Medulla oblongata (tissue), 1 donor: ENCODE data around the gene COLGALT1.

Source experiments
- DNase-seq: peaks from one replicate; pipeline ENCODE4 v3.0.0-alpha.2; 2015; ENCODE audit errors: extremely low spot score

COLGALT1 gene

DNA sequence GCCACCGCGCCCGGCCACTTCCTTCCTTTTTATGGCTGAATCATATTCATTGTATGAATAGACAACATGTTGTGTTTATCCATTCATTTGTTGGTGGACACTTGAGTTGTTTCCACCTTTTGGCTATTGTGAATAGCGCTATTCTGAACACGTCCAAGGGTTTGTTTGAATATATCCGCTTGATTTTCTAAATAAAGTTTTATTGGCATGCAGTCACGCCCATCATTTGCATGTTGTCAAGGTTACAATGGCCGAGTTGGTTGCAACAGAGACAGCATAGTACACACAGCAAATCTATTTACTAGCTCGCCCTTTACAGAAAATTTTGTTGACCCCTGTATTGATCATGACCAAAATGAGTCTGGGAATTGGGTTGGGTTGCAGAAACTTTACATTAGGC lies 43.5 kb downstream of the COLGALT1 start:
- DNase-seq: no peak

DNA sequence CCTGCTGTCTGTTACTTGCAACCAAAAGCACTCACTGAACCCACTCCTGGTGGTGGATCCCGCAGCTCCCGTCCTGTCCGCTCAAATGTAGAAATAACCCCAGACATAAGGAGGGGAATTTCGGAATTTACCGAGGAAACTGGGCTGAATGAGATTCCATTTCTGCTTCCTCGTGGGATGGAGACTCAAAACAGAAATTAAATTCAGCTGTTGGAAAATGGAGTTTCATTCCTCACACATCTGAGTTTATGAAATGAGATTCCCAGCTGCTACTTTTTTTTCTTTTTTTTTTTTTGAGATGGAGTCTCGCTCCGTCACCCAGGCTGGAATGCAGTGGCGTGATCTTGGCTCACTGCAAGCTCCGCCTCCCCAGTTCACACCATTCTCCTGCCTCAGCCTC lies 44.3 kb downstream of the COLGALT1 start:
- no peak for DNase-seq

- no peak for DNase-seq
Observed at GRCh38 chr19:17601683-17602082, 46.2 kb downstream of the COLGALT1 start.

- no peak for DNase-seq
Observed at GRCh38 chr19:17602217-17602616, 46.8 kb downstream of the COLGALT1 start.

GRCh38 chr19:17602872-17603510 lies 47.5 kb downstream of the COLGALT1 start:
- no peak for DNase-seq

GRCh38 chr19:17604372-17605025 lies 49.0 kb downstream of the COLGALT1 start:
- DNase-seq: no peak

DNA sequence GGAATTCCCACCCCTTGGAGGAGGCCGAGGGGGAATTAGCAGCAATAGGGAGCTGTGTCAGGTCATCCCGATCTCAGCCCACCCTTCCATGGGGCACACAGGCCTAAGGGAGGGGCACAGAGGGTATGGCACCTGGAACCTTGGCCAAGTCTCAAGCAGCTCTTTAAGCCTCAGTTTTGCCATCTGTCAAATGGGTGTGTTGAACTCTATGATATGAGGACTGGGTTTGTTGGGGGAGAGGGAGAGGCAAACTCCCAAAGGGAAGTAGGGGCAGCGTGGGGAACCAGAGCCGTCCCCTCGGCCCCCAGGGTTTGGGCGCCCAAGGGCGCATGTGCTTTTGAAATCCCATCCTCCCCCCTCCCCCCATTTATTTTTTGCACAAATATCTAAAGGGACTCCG lies 49.7 kb downstream of the COLGALT1 start:
- DNase-seq: no peak

DNA sequence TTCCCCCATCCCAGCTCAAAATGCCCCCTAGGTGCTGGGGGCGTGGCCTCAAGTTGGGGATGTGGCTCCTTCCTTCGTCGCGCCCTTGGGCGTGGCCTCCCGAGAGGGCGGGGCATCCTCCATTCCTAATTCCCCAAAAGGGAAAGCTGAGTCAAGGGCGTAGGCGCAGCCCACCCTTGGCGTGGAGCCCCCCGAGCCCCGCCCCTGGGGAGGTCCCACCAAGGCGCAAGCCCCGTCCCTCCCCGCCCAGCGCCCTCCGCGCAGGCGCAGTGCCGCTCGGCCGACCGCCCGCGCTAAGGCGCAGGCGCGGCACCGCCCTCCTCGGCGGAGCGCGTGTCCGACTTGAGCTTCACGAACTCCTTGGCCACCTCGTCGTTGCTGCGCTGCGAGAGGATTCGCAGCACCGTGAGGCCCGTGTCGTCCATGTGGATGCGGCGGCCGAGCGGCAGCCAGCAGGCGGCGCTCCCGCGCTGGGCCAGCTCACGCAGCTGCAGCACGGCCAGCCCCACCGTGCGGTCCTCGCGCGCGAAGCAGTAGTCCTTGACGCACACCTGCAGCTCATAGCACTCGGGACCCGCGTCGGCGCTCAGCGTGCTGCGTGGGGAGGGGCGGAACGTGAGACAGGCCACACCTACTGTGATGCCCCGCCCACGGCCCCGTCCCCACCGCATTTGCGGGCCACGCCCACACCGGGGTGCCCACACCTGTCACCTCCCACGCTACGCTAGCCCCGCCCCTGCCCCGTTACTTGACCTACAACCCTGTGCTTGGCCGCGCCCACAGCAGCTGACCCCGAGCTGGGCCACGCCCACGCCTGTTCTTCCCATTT lies 50.5 kb downstream of the COLGALT1 start:
- DNase-seq: peak; percentile 62

DNA sequence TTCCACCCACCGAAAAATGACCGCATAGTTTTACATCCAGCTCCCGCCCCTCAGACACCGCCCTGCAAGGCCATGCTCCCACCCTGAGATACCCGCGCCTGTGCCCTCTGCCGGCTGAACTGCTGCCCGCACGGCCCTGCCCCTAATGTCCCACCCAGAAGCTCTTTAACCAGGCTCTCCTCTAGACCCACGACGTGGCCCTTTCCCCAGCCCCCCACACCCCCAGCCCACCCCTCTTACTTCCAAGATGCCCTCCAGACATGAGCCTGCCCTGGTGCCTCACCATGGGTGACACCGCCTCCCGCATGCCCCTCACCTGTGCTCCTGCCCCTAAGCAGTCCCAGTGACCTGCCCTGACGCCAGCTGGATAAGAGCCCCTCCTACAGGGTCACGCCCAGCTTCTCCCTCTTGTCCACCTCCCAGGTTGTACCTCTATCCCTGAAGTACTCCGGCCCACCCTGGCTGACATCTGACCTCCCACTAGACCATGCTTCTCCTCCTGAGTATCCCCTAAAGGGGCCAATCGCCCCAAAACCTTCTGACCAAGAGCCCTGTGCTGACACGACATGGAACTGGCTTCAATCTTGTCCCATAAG lies 51.2 kb downstream of the COLGALT1 start:
- no peak for DNase-seq

- DNase-seq: no peak
Observed at GRCh38 chr19:17607936-17608335, 52.5 kb downstream of the COLGALT1 start.

GRCh38 chr19:17610384-17610783 lies 54.9 kb downstream of the COLGALT1 start:
- DNase-seq: peak; percentile 23

GRCh38 chr19:17611462-17612244 lies 56.2 kb downstream of the COLGALT1 start:
- no peak for DNase-seq

GRCh38 chr19:17614476-17614875 lies 59.0 kb downstream of the COLGALT1 start:
- DNase-seq: no peak

GRCh38 chr19:17615889-17616685 lies 60.6 kb downstream of the COLGALT1 start:
- no peak for DNase-seq

DNA sequence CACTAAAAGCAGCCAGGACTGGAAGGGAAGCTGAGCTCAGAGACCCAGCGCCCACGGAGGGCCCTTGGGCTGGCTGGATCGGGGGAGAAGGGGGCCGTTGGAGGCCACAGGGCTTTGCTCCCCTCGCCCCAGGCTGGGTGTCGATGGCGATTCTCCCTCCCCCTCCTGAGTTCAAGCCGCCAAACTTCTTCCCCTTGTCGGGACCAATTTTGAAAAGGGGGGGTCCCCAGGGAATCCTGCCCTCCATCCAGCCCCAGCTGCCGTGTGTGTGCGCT lies 61.2 kb downstream of the COLGALT1 start:
- DNase-seq: no peak

DNA sequence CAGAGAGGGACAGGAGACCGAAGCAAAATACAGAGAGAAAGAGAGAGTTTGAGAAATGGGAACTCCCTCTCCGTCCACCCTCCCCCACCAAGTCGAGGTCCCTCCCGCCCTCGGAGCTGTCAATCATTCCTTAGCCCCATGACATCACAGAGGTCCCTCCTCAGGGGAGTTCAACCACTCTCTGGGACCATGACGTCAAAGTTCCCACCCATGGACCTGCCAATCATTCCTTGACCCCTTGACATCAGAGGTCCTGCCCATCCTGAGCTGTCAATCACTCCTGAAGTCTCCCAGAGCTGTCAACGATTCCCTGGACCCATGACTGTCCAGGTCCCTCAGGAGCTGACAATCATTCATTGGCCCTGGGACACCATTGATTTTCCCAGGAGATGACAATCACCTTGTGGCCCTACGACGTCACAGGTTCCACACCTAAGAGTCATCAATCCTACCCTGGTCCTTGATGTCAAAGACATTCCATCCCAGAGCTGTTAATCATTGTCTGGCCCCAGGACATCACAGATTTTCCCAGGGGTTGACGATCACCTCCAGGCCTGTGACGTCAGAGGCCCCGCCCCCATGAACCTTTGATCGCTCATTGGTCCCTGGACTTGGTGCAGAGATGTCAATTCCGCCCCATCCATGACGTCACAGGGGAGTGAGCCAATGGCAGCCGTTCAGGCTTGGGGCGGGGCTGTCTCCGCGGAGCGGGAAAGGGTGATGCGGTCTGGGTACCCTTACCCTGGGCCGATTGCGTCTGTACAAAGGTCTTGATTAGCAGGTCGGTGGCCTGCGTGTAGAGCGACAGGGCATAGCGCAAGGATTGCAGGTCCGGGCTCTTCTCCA lies 61.7 kb downstream of the COLGALT1 start:
- no peak for DNase-seq

- DNase-seq: no peak
Observed at GRCh38 chr19:17617807-17618192, 62.4 kb downstream of the COLGALT1 start.

DNA sequence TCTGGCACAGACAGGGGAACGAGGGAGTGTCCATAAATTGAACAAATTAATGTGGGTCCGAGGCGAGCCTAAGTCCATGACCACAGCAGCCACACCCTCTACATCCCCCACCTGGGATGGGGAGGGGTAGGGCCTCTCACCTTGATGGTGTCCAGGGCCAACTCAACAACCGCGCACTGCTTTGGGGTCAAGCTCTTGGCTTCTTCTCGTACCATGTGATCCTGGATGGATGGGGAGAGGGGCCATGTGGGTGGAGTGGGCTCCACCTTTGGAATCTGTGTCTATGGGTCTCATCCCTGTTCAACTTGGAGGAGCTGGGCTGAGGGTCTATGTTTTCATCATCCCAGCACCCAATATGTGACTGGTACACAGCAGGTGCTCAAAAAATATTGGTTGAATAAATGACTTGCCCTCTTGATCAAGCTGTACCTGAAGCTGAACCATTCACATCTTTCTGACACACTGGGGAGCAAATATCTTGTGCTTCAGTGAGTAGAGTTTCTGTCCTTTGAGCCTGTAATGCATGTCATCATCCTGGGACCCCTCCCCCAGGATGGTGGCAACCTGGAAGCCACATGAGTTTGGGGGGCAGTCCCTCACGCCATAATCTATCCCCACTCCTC lies 62.9 kb downstream of the COLGALT1 start:
- no peak for DNase-seq

DNA sequence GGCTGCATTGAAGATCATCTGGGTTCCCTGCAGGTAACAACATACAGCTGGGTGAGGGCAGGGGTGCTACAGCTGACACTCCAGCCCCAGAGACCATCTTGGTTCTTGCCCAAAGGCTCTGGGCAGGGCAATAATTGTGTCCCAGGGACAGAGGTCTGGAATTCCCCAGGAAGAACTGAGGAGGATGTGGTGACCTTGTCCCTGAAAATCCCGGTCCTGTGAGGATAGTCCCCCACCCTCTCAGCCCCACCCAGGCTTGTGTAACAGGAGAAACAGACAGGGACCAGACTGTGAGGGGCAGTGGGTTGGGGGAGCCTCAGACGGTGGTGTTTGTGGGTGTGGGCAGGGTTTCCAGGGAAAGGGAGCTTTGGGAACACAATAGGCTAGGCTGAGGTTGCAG lies 63.5 kb downstream of the COLGALT1 start:
- DNase-seq: no peak

DNA sequence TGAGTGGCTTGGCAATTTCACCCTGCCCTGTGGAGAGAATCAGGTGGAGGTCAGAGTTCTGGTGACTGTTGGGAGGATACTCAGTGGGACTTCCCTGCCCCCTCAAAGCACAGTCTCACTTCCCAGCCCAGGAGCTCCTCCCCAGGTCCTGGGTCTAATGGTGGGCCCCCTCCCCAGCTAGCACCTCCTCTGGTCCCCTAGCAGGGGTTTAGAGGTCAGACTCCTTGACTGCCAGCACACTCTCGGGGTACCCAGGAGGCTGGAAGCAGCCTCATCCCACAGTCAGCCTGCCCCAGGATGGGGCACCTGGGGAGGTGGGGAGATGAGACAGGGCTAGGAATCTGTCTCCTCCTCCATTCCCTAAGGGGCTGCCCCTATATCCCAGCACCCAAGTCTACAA lies 65.2 kb downstream of the COLGALT1 start:
- DNase-seq: no peak
